Activated CD8-positive, alpha-beta memory T cell treated with anti-CD3 and anti-CD28 coated beads, Interleukin-2, amount 50 U/mL, for 4 hours (primary cell): ENCODE measurements around the gene CELF5.
"Not testable (repeated sequence)": the region's sequence is repeated elsewhere in the genome, so short reads cannot be mapped to it uniquely, and the experiment has no call there.

Experiments
- DNase-seq: peaks from one replicate; pipeline ENCODE4 v3.0.0-alpha.2; 2020

CELF5 gene

DNA sequence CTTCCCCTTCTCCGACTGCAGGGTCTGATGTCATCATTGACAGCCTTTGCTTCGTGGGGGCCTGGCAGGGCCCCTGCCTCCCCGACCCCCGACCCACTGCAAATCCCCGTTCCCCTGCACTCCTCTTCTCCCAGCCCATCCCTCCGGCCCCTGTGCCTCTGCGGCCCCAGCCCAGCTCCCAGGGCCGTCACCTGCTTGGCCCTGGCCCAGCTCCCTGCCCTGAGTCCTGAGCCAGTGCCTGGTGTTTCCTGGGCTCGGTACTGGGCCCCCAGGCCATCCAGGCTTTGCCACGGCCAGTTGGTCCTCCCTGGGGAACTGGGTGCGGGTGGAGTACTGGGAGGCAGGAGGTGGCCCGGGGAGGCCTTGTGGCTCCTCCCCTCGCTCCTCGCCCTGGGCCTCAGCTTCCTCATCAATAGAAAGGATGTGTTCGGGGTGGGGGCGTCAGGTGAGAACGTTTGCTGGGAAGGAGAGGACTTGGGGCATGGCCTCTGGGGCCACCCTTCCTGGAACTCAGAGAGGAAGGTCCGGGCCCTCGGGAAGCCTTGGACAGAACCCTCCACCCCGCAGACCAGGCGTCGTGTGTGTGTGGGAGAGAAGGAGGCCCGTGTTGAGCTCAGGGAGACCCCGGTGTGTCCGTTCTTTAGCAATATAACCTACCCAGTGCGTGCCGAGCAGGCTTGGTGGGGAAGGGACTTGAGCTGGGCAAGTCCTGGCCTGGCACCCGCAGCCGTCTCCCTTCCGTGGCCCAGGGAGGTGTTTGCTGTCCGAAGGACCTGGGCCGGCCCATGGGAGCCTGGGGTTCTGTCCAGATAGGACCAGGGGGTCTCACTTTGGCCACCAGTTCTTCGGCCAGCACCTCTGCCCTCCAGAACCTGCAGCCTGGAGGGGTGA is 15.9 kb upstream of the CELF5 start:
- no peak for DNase-seq

DNA sequence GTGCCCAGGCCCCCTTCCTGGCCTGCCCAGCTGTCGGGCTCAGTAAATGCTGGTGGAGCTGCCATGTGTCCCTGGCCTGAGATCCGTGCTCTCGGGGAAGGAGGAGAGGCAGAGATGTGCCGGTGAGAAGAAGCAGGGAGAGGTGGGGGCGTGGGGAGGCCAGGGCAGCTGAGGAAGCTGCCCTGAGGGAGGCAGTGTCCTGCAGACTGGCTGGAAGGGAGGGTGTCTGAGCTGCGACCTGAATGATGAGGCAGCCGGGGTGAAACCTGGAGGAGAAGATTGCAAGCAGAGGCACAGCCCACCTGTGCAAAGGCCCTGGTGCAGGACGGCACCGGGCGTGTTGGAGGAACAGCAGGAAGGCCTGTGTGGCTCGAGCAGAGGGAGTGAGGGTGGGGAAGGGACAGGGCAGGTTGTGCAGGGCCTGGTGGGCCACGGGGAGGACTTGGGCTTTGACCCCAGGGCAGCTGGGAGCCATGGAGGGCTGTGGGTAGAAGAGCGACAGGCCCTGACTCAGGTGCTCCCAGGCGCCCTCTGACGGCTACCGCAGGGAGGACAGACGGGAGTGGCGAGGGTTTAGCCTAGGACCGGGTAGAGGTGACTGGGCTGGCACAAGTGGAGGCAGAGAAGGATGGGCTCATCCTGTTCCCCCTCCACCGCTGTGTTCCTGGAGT is 14.0 kb upstream of the CELF5 start:
- DNase-seq: peak; percentile 72

DNA sequence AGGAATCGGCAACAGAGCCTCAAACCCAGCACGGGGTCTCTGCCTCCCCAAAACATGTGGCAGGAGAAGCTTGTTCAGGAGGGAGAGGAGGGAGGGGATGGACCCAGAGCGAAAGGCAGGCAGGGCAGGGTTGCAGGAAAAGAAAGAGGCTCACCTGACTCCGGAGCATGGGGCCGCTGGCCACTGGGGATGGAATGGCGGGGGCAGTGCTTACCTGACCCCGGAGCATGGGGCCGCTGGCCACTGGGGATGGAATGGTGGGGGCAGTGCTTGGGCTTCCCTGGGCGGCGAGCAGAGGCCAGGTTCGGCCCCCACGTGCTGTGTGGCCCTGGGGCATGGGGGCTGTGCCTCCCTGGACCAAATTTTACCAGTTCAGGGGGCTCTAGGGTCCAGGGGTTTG is 13.3 kb upstream of the CELF5 start:
- no peak for DNase-seq

DNA sequence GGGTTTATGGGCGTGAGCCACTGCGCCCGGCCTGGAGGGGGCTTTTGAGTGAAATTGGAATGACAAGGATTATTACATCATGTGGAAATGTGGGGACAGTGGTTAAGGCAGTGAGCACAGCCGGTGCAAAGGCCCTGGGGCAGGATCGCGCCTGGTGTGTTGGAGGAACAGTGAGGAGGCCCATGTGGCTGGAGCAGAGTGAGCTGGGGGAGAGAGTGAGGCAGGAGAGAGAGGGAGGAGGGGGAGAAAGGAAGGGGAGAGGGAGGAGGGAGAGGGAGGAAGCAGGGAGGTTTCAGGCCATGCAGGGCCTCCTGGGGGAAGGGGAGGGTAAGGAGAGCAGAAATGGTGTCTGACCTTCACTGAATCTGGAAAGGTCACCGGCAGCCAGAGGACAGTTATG is 11.3 kb upstream of the CELF5 start:
- no peak for DNase-seq

DNA sequence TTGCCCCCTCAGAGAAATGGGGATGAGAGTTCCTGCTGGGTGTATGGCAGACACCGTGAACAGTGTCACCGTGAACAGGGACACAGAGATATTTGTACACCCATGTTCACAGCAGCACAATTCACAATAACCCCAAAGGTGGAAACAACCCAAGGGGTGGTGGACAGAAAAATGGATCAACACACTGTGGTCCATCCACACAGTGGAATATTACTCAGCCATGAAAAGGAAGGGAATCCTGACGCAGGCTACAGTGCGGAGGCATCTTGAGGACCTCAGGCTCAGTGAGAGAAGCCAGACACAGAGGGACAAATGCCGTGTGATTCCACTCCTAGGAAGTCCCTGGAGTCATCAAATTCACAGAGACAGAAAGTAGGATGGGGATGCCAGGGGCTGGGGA is 7.6 kb upstream of the CELF5 start:
- no peak for DNase-seq

DNA sequence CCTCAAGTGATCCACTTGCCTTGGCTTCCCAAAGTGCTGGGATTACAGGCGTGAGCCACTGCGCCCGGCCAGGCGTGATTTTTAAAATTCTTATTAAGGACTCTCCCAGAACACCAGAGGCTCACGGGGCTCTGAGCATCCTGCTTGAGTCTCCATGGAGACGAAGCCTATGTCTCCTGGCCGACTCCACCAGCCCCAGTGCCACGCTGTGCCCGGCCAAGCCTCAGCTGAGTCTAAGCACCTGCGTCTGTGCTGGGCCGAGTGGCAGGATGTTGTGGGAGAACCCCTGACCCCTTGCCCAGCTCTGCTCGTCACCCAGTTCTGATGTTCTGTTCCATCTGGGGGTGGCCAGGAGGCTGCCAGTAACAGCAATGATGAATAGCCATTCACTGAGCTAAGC is 3.9 kb upstream of the CELF5 start:
- no peak for DNase-seq

DNA sequence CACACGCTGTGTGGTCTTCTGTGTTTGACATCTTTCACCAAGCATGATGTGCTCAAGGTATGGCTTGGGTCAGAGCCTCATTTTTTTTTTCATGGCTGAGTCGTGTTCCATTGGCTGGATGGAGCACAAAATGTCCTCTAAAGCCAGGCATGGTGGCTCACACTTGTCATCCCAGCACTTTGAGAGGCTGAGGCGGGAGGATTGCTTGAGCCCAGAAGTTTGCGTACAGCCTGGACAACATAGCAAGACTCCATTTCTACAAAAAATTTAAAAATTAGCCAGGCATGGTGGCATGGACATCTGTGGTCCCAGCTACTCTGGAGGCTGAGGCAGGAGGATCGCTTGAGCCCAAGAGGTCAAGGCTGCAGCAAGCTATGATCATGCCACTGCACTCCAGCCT is 2.9 kb upstream of the CELF5 start:
- not testable (repeated sequence) for DNase-seq

DNA sequence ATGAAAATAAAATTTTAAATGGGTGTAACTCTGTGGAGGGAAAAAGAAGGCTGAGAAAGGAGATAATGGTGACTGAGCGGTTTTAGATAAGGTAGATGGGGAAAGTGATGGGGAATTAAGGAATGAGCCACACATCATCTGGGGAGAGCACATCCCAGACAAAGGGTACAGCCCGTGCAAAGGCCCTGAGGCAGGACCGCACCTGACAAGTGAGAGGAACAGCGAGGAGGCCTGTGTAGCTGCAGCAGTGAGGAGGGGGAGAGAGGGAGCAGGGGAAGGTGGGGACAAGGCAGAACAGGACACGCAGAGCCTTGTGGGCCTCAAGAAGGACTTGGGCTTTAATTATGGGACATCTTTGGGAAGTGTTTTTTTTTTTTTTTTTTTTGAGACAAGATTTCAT is 1.8 kb upstream of the CELF5 start:
- DNase-seq: no peak

DNA sequence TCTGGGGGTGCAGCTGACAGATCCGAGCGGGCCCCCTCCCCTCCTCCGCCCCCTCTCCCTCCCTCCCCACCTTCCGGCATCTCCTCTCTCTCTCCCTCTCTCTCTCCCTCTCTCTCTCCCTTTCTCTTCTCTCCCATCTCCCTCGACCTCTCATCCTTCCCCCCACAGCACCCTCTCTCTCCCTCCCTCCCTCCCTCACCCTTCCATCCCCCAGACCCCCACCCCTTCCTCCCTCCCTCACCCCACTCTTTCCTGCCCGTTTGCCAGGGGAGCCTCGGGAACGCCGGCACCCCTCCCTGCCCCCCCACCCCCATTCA is 666 bp downstream of the CELF5 start:
- no peak for DNase-seq

DNA sequence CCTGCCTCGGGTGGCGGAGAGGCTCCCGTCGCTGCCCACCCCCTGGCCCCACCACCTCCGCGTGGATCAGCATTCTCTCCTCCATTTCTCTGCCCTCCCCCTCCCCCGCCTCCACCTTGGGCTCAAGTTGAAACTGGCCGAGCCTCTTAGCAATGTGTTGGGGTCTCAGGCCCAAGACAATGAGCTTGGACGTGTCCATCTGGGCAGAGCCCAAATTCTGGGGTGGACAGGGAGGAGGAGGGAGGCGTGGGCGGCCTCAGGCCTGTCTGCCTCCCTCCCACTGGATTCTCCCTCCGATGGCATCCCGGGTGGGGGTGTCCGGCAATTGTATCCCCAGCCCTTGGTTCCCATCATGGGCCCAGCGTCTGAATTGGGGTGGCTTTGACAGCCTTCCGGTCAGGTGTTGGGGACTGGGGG is 1.2 kb downstream of the CELF5 start:
- no peak for DNase-seq

DNA sequence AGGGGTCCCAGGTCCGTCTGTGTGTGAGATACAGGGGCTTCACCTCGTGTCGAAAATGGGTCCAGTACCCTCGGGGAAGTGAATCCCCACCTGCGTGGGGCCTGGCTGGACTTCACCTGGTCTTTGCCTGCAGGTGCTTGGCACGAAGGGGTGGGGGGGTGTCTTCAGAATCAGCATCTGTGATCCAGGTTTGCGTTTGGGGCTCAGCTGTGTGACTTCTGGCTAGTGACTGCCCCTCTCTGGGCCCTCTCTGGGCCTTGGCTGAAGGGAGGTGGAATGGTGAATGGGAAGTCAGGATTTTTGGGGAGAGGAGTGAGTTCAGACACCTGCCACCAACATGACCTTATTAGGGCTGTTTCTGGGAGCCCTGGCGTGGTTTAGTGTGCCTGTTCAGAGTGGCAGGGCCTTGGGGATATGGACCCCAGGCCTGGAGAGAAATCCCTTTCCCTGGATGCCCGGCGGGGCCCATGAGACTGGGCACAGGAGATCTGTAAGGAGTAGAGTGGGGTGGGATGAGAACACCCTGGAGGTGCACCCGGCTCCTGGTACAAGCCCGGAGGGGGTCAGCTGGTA is 2.7 kb downstream of the CELF5 start:
- no peak for DNase-seq

DNA sequence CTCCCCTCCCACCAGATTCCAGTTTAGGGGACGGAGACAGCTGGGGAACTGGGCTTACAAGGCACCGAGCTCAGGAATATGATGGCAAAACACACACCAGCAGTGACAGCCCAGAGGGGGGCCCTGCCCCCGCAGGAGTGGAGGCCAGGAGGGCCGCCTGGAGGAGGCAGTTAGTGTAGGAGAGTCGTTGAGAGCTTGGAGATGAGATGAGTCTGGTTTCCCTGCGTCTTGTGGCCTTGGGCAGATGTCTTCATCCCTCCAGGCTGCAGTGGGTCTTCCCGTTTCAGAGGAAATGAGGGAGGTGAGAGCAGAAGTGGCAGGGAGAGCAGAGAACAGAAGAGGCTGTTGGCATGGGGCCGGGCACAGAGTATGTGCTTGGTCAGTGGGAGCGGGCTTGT is 4.9 kb downstream of the CELF5 start:
- no peak for DNase-seq

DNA sequence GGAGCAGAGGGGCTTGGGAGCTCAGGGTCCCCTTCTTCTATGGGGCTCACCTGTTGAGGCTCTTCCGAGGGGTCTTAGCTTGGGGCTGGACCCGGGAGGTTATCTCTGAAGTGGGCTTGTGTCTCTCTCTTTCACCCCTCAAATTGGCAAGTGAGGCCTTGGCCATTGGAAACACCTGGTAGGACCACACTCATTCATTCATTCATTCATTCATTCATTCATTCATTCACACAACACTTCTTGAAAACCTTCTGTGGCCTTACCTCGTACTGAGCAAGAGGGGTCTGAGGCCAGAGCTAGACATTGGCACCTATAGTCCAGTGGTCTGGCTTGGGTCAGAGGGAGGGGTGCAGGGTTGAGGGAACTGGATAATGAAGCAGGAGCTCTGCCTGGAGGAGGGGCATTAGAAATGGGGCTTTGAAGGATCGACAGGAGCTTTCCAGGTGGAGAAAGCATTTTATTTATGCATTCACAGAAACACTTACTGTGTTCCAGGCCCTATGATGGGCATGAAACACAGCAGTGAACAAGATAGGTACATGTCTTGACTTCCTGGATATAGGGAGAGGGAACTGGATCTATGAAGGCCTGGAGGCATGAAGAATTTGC is 5.5 kb downstream of the CELF5 start:
- DNase-seq: no peak

DNA sequence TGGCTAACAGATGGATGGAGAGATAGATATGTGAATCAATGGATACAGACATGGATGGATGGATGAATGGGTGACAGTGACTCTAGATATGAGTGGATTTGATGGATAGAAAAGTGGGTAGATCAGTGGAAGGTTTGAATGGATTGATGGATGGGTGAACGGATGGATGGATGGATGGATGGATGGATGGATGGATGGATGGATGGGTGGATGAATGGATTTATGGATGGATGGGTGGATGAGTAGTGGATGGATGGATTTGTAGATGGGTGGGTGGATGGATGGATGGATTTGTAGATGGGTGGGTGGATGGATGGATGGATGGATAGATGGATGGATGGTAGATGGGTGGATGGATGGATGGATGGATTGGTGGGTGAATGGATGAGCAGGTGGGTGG is 6.8 kb downstream of the CELF5 start:
- DNase-seq: no peak

DNA sequence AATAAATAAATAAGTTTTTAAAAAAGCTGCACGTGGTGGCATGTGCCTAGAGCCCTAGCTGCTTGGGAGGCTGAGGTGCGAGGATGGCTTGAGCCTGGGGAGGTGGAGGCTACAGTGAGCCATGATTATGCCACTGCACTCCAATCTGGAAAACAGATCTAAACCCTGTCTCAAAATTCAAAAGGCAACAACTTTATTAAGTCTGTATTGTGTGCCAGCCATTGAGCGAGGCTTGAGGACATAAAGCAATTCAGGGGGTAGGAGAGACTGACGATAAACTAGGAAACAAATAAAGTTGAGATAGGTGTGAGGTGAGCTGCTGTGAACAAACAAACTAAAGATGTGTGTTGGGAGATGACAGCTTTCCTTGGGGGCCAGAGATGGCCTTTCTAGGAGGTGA is 8.7 kb downstream of the CELF5 start:
- DNase-seq: no peak

DNA sequence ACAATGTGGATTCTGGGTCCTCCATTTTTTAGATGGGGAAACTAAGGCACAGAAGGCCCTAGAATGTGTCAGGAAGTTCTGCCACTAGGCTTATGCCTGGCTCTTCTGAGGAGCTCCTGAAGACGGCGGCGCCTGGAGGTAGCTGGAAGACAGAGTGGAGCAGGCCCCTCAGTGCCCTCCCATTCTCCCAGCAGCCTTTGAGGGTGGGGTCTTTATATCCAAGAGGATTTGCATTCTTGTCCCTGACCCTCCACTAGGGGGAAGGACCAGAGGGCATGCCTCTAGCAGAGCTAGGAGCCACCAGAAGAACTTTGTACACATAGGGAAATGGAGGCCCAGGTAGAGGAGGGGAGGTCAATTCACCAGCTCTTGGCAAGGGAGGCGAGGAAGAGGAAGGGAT is 9.4 kb downstream of the CELF5 start:
- no peak for DNase-seq

DNA sequence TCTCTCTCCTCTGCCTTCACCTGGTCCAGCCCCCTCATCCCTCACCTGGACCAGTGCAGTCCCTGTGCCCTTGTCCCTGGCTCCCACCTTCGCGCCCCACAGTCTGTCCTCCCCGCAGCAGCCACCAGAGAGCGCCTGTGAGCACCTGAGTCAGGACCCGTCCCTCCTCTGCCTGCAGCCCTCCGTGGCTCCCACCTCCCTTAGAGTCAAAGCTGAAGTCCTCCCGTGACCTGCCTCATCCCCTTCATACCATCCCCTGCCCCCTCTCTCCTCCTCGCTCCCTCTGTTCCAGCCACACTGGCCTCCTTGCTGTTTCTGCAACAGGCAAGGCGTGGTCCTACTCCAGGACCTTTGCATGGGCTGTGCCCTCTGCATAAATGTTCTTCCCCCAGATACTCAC is 10.3 kb downstream of the CELF5 start:
- no peak for DNase-seq

DNA sequence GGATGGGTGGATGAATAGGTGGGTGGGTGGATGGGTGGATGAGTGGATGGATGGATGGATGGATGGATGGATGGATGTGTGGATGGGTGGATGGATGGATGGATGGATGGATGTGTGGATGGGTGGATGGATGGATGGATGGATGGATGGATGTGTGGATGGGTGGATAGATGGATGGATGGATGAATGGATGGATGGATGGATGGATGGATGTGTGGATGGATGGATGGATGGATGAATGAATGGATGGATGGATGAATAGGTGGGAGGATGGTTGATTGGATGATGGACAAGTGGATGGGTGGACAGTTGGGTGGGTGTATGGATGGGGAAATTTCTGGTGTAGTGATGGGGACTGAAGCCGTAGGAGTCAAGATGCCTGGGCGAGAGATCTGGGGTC is 11.1 kb downstream of the CELF5 start:
- not testable (repeated sequence) for DNase-seq

DNA sequence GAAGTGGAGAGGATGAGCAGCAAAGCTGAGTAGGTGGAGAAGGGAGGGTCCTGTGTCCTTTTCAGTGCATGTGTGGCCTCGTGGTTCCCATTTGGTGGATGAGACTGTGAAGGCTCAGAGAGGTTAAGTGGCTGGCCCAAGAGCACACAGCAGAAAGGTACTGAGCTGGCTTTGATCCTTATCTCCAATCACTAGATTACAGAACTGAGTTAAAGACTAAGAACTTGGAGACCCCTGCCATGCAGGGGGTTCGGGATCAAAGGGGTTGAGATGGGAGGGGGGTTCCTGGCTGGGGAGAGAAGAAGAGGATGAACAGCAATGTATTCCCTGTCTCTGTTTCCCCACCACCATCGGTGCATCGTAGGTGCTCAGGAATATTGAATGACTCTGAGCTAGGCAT is 11.8 kb downstream of the CELF5 start:
- no peak for DNase-seq

DNA sequence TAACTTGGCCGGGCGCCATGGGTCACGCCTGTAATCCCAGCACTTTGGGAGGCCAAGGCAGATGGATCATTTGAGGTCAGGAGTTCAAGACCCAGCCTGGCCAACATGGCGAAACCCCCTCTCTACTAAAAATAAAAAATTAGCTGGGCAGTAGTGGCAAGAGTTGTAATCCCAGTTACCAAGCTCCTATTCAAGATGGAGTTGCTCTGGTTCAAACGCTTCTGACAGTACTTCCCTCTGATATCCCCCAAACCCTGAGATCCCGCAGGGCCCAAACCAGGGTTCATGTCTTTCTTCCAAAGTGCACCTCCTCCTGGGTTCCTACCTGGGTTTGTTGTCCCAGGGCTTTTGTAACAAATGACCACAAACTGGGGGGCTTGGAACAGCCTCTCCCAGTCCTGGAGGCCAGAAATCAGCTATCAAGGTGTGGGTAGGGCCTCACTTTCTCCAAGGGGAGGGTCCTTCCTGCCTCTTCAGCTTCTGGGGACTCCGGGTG is 13.7 kb downstream of the CELF5 start:
- no peak for DNase-seq

DNA sequence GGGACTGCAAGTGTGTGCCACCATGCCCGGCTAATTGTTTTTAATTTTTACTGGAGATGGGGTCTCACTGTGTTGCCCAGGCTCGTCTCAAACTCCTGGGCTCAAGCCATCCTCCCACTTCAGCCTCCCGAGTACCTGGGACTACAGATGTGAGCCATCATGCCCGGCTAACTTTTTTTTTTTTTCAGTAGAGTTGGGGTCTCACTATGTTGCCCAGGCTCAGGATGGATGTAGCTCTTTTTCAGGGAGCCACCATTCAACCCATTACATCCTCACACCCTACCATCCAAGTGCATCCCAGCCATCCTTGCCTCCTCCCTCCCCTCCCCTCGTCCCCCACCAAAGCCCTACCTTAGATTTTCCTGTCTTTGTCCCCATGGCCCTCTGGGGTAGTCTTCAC is 14.9 kb downstream of the CELF5 start:
- no peak for DNase-seq

DNA sequence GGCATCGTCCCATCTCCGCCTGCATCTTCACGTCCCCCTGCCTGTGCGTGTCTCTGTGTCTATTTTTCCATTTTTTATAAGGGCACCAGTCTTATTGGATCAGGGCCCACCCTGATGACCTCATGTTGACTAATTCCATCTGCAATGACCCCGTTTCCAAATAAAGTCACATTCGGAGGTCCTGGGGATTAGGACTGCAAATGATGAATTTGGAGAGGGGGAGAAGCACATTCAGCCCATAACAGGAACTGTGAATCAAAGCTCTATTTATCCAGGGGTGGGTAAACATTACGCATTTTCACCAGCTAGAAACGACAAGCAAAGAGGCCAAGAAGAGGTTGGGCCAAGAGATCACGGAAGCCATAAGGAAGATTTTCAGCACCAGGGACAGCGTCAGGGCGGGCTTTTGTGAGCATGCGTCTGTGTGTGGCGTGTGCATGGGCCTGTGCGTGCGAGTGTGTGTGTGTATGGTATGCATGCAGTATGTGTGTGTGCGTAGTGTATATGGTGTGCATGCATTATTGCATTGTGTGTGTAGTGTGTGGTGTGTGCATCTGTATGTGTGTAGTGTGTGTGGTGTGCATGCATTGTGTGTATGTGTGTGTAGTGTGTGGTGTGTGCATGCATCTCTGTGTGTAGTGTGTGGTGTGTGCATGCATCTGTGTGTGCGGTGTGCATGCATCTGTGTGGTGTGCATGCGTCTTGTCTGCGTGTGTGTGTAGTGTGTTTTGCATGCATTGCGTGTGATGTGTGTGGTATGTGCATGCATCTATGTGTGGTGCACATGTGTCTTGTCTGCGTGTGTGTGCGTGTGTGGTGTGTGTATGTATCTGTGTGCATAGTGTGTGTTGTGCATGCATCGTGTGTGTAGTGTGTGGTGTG is 19.6 kb downstream of the CELF5 start:
- peak; percentile 31 for DNase-seq

DNA sequence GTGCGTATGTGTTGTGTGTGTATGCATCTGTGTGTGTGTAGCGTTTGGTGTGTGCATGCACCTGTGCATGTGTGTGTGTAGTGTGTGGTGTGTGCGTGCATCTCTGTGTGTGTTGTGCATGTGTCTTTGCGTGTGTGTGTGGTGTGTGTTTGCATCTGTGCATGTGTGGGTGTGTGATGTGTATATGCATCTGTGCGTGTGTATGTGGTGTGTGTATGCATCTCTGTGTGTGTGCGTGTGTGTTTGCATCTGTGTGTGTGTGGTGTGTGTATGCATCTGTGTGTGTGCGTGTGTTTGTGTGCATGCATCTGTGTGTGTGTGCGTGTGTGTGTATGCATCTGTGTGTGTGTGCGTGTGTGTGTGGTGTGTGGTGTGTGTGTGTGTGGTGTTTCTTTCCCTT is 20.6 kb downstream of the CELF5 start:
- no peak for DNase-seq
